H1 (cell line): ENCODE data around the gene TSEN34. TPM values are rescaled to one million over a fixed set of nuclear protein-coding genes. Genes with fewer than 3 reads are reported as not detected.
A peak's percentile ranks its signal among the peaks of the same experiment; 100 is the strongest.

Experiments used
- CTCF ChIA-PET: fragments of 300-600 bp; sonication (Branson Sonifier 250); formaldehyde crosslinking; loops from one replicate; lab custom pipeline; 2021; ENCODE audit not compliant: partially characterized antibody; lab: Charles Lee
- POLR2A ChIA-PET: fragments of 300-600 bp; sonication (Branson Sonifier 250); formaldehyde crosslinking; loops from one replicate; lab custom pipeline; 2021; ENCODE audit warnings: inconsistent platforms; ENCODE audit not compliant: partially characterized antibody; lab: Charles Lee
- DNase-seq, 2 experiments: peaks; one replicate each; pipeline versions ENCODE4 v3.0.0 to v3.0.0-alpha.2; 2010 to 2022; ENCODE audit warnings: low spot score in 2 of 2, low read depth in 1 of 2, mixed read lengths in 1 of 2
- FAIRE-seq: peaks from 2 replicates; lab custom pipeline; 2011; peaks lifted over from hg19 to GRCh38; lab: Jason Lieb, UNC
- H2AFZ ChIP-seq: 2 replicates; pipeline ENCODE4 v1.8.1; 2012; ENCODE audit warnings: low read length, inconsistent platforms
- H2AK5ac ChIP-seq: 2 replicates; pipeline ENCODE4 v1.6.1; 2013; ENCODE audit warnings: low read depth, low read length
- H2BK120ac ChIP-seq: replicated peaks from 2 replicates; pipeline ENCODE3; 2013; ENCODE audit warnings: low read depth, low read length, inconsistent platforms
- H2BK12ac ChIP-seq: 2 replicates; pipeline ENCODE4 v1.6.1; 2013; ENCODE audit warnings: low read depth, low read length
- H2BK15ac ChIP-seq: 2 replicates; pipeline ENCODE4 v1.6.1; 2013; ENCODE audit warnings: low read length
- H2BK20ac ChIP-seq: 2 replicates; pipeline ENCODE4 v1.6.1; 2013; ENCODE audit warnings: low read length
- H2BK5ac ChIP-seq: 2 replicates; pipeline ENCODE4 v1.6.1; 2013; ENCODE audit warnings: low read depth, low read length
- H3K14ac ChIP-seq: 2 replicates; pipeline ENCODE4 v1.6.1; 2013; ENCODE audit warnings: inconsistent platforms; ENCODE audit not compliant: insufficient read length
- H3K18ac ChIP-seq: 2 replicates; pipeline ENCODE4 v1.6.1; 2013; ENCODE audit warnings: low read length; ENCODE audit errors: extremely low read depth
- H3K23ac ChIP-seq: 2 replicates; pipeline ENCODE4 v1.6.1; 2013; ENCODE audit warnings: inconsistent platforms; ENCODE audit not compliant: insufficient read length
- H3K23me2 ChIP-seq: 2 replicates; pipeline ENCODE4 v1.6.1; 2013; ENCODE audit warnings: low read depth, low read length
- H3K27ac ChIP-seq: 2 replicates; pipeline ENCODE4 v1.6.1; 2011; ENCODE audit warnings: low read depth, low read length, inconsistent platforms
- H3K27me3 ChIP-seq, 4 experiments: replicated peaks in 1 of 4; 1 replicate in 1 of 4; 2 replicates in 3 of 4; pipeline versions ENCODE4 v1.6.1 to v1.8.1; 2011 to 2013; ENCODE audit warnings: low read length in 3 of 4, mild to moderate bottlenecking in 3 of 4, inconsistent platforms in 2 of 4, mixed read lengths in 2 of 4, moderate library complexity in 1 of 4; ENCODE audit not compliant: control insufficient read depth in 3 of 4, insufficient read depth in 3 of 4; ENCODE audit errors: extremely low read depth in 1 of 4
- H3K36me3 ChIP-seq, 4 experiments: 2 replicates each; pipeline versions ENCODE4 v1.6.1 to v1.8.1; 2011 to 2013; ENCODE audit warnings: mild to moderate bottlenecking in 4 of 4, low read length in 3 of 4, moderate library complexity in 2 of 4, control low read depth in 1 of 4, inconsistent platforms in 1 of 4; ENCODE audit not compliant: insufficient read depth in 4 of 4, control insufficient read depth in 2 of 4
- H3K4ac ChIP-seq: replicated peaks from 2 replicates; pipeline ENCODE3; 2013; ENCODE audit warnings: low read length, low read depth, mixed read lengths, inconsistent platforms; ENCODE audit not compliant: insufficient read length
- H3K4me1 ChIP-seq, 4 experiments: replicated peaks in 1 of 4; 1 replicate in 1 of 4; 2 replicates in 3 of 4; pipeline versions ENCODE4 v1.6.1 to v1.8.1; 2011 to 2013; ENCODE audit warnings: low read length in 3 of 4, inconsistent platforms in 2 of 4, mixed read lengths in 1 of 4; ENCODE audit not compliant: insufficient read depth in 4 of 4, control insufficient read depth in 3 of 4
- H3K4me2 ChIP-seq, 2 experiments: 2 replicates each; pipeline versions ENCODE4 v1.6.1 to v1.8.1; 2011 to 2013; ENCODE audit warnings: low read depth in 2 of 2, low read length in 2 of 2, control low read depth in 1 of 2, inconsistent platforms in 1 of 2, mild to moderate bottlenecking in 1 of 2; ENCODE audit not compliant: insufficient read depth in 1 of 2
- H3K4me3 ChIP-seq, 4 experiments: fragments of 200-600, 300-600 bp in 1 of 4; sonication (generic), shearing (Covaris generic), sonication (Bioruptor Twin) in 1 of 4; 2 replicates each; pipeline versions ENCODE4 v1.5.1 to v1.8.1; 2011 to 2016; ENCODE audit warnings: low read length in 4 of 4, low read depth in 3 of 4, control low read depth in 2 of 4, inconsistent platforms in 2 of 4, mild to moderate bottlenecking in 2 of 4, mixed read lengths in 1 of 4, moderate library complexity in 1 of 4; ENCODE audit not compliant: insufficient read depth in 2 of 4; ENCODE audit errors: extremely low read depth in 1 of 4
- H3K56ac ChIP-seq: replicated peaks from 2 replicates; pipeline ENCODE3; 2013; ENCODE audit warnings: low read depth, mild to moderate bottlenecking, mixed read lengths, low read length, inconsistent platforms; ENCODE audit not compliant: insufficient read length
- H3K79me1 ChIP-seq: 2 replicates; pipeline ENCODE4 v1.6.1; 2013; ENCODE audit warnings: low read depth, low read length, control low read depth
- H3K79me2 ChIP-seq, 2 experiments: 2 replicates each; pipeline versions ENCODE4 v1.6.1 to v1.8.1; 2012 to 2013; ENCODE audit warnings: low read length in 2 of 2, mild to moderate bottlenecking in 2 of 2, inconsistent platforms in 1 of 2; ENCODE audit not compliant: insufficient read depth in 2 of 2, control insufficient read depth in 1 of 2
- H3K9ac ChIP-seq, 4 experiments: replicated peaks in 1 of 4; 1 replicate in 1 of 4; 2 replicates in 3 of 4; pipeline versions ENCODE4 v1.6.1 to v1.8.1; 2011 to 2013; ENCODE audit warnings: low read depth in 3 of 4, low read length in 3 of 4, control low read depth in 2 of 4, mild to moderate bottlenecking in 2 of 4, moderate library complexity in 2 of 4, inconsistent platforms in 1 of 4; ENCODE audit errors: extremely low read depth in 1 of 4
- H3K9me3 ChIP-seq, 2 experiments: 2 replicates each; pipeline versions ENCODE4 v1.6.1 to v1.8.1; 2012 to 2013; ENCODE audit warnings: mild to moderate bottlenecking in 2 of 2, moderate library complexity in 2 of 2, control low read depth in 1 of 2, inconsistent platforms in 1 of 2, low read depth in 1 of 2, low read length in 1 of 2, mixed read lengths in 1 of 2; ENCODE audit not compliant: insufficient read depth in 2 of 2
- H4K20me1 ChIP-seq, 2 experiments: replicated peaks in 1 of 2; 2 replicates each; pipeline versions ENCODE3 to v1.8.1; 2011 to 2013; ENCODE audit warnings: inconsistent platforms in 2 of 2, low read length in 2 of 2, mild to moderate bottlenecking in 1 of 2; ENCODE audit not compliant: insufficient read depth in 2 of 2, control insufficient read depth in 1 of 2
- H4K5ac ChIP-seq: 2 replicates; pipeline ENCODE4 v1.6.1; 2013; ENCODE audit warnings: low read length, low read depth, mixed read lengths, inconsistent platforms; ENCODE audit not compliant: insufficient read length
- H4K8ac ChIP-seq: 2 replicates; pipeline ENCODE4 v1.8.0; 2013; ENCODE audit warnings: mild to moderate bottlenecking, moderate library complexity, low read length, inconsistent platforms; ENCODE audit not compliant: insufficient read depth; ENCODE audit errors: extremely low read depth
- H4K91ac ChIP-seq: replicated peaks from 2 replicates; pipeline ENCODE3; 2013; ENCODE audit warnings: low read length, mixed read lengths, inconsistent platforms; ENCODE audit not compliant: insufficient read length
- BCL11A ChIP-seq, 2 experiments: IDR thresholded peaks; one replicate each; pipeline ENCODE4 v1.6.1; 2011; ENCODE audit warnings: low read depth in 2 of 2, low read length in 2 of 2, mild to moderate bottlenecking in 2 of 2
- GABPA ChIP-seq: IDR thresholded peaks from 2 replicates; pipeline ENCODE4 v1.6.1; 2011; ENCODE audit warnings: mild to moderate bottlenecking, low read length, moderate library complexity, borderline replicate concordance; ENCODE audit not compliant: insufficient read depth
- MAFK ChIP-seq: IDR thresholded peaks from 2 replicates; pipeline ENCODE4 v1.6.1; 2012; ENCODE audit warnings: low read depth, mild to moderate bottlenecking, improper control_type of control experiment, low read length
- POLR2AphosphoS5 ChIP-seq: IDR thresholded peaks from 2 replicates; pipeline ENCODE4 v1.6.1; 2011; ENCODE audit warnings: low read depth, low read length
- SIX5 ChIP-seq: IDR thresholded peaks from 2 replicates; pipeline ENCODE4 v1.6.1; 2011; ENCODE audit warnings: mild to moderate bottlenecking, low read depth, low read length
- WGBS, 2 experiments: shearing (Covaris generic) in 1 of 2; methylation state at CpG; one replicate each; pipeline versions ENCODE4 v1.1.6 to v1.1.7; 2013 to 2015; ENCODE audit warnings: low lambda C conversion rate in 2 of 2, mixed read lengths in 2 of 2, inconsistent platforms in 1 of 2, low coverage in 1 of 2, missing lambda C conversion rate in 1 of 2; ENCODE audit not compliant: insufficient replicate concordance in 2 of 2, insufficient coverage in 1 of 2, insufficient read length in 1 of 2; ENCODE audit errors: extremely low coverage in 1 of 2, missing lambda C conversion rate in 1 of 2; 5-methylcytosine and 5-hydroxymethylcytosine counted together
- polyA plus RNA-seq, 7 experiments: library from polyadenylated mRNA; depleted of rRNA in 3 of 7; stranded (reverse) in 5 of 7; unstranded in 2 of 7; fragments of >200 nt in 5 of 7; fragments of 200-250 nt in 2 of 7; gene quantifications; 1 replicate in 5 of 7; 2 replicates in 1 of 7; 4 replicates in 1 of 7; pipeline versions ENCODE4 v1.2.1 to v1.2.3, GENCODE V29; 2011 to 2013; ENCODE audit warnings: missing spikeins in 2 of 7, mixed read lengths in 2 of 7
- total RNA-seq: library from RNA; stranded (reverse); fragmentation: NEBNext Ultra II Directional; extraction: Animal tissue kit (Norgen Biotek cat#: 25700); gene quantifications from 2 replicates; pipeline ENCODE4 v1.2.1, GENCODE V29; 2021
- TF ChIP-seq, protein P1 (sequence below): IDR thresholded peaks from 2 replicates; pipeline ENCODE4 v1.6.1; 2011; ENCODE audit warnings: low read length, improper control_type of control experiment

TSEN34 gene
- total and polyA plus RNA-seq, 2 of the 8 experiments (the other 6 are each of a cell fraction or from before 2014, with no cell fraction given): 22.5 to 52.3 TPM

GRCh38 chr19:54153731-54154326, 37.3 kb upstream of the TSEN34 start:
- no peak overlapping the region for H4K91ac ChIP-seq
- H3K56ac ChIP-seq: no peak overlapping the region
- H3K36me3 ChIP-seq: peaks cover 31 to 68% (median 61%) of the 10 kb centered on the region in 4 experiments
- peaks cover 0 to 3% (median 2%) of the 10 kb centered on the region in 4 experiments; a peak in 3 of 7 replicates for H3K4me1 ChIP-seq
- no peaks in the 10 kb centered on the region for H3K79me2 ChIP-seq
- H2AFZ ChIP-seq: no peak overlapping the region
- ChIA-PET POLR2A (interaction anchor here (0.6 to 14.8 kb wide), 6 partner anchors 11 to 1020 kb away, joined by 3 to 348 read pairs (median 4); partner anchors contain the start of gene CNOT3), CTCF (no interaction called here)
- no peak overlapping the region for H3K4ac ChIP-seq
- no peak overlapping the region for H2BK15ac ChIP-seq
- no peak overlapping the region for H3K9ac ChIP-seq
- no peak overlapping the region for H2BK12ac ChIP-seq
- 89% methylated on average over 9 of the region's 10 CpGs; no CpG with 5 or more reads in 1 of the 2 experiments for WGBS, 2 experiments
- FAIRE-seq (no peak), DNase-seq (no peak)
- no peak overlapping the region for H4K5ac ChIP-seq
- H3K14ac ChIP-seq: no peak overlapping the region
- H3K4me2 ChIP-seq: no peak overlapping the region
- H4K20me1 ChIP-seq: peaks cover 11 to 20% of the 10 kb centered on the region in 2 experiments
- H2AK5ac ChIP-seq: no peak overlapping the region
- H3K27ac ChIP-seq: no peak overlapping the region
- no peak overlapping the region for H2BK5ac ChIP-seq
- H3K23me2 ChIP-seq: peaks cover 4% of the 10 kb centered on the region
- TF ChIP-seq, protein P1, sequence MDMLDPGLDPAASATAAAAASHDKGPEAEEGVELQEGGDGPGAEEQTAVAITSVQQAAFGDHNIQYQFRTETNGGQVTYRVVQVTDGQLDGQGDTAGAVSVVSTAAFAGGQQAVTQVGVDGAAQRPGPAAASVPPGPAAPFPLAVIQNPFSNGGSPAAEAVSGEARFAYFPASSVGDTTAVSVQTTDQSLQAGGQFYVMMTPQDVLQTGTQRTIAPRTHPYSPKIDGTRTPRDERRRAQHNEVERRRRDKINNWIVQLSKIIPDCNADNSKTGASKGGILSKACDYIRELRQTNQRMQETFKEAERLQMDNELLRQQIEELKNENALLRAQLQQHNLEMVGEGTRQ: no peak
- TF ChIP-seq MAFK (no peak), POLR2AphosphoS5 (0 out of 2 replicates have a peak, but pooled peaks have one; percentile 51), BCL11A (IDR thresholded peaks at IDR 0.05; ENCODE audit: low read depth in 2 of 2, low read length in 2 of 2) (no peak), SIX5 (no peak), GABPA (no peak)
- no peak overlapping the region for H2BK20ac ChIP-seq
- H3K4me3 ChIP-seq: no peak overlapping the region
- no peak overlapping the region for H2BK120ac ChIP-seq
- peaks cover 6% of the 10 kb centered on the region for H3K79me1 ChIP-seq
- no peaks in the 10 kb centered on the region for H3K27me3 ChIP-seq
- no peaks in the 10 kb centered on the region for H3K9me3 ChIP-seq
- no peak overlapping the region for H3K23ac ChIP-seq
- no peak overlapping the region for H4K8ac ChIP-seq
- no peak overlapping the region for H3K18ac ChIP-seq
